IPS-15b (cell line): ENCODE results near the gene MAP3K12.
"Not testable (repeated sequence)": the region's sequence is repeated elsewhere in the genome, so short reads cannot be mapped to it uniquely, and the experiment has no call there.

ENCODE experiments used
- H3K27me3 ChIP-seq: one replicate; pipeline ENCODE4 v1.6.1; 2013; ENCODE audit warnings: low read length; ENCODE audit not compliant: control insufficient read depth, insufficient read depth
- H3K36me3 ChIP-seq: one replicate; pipeline ENCODE4 v1.6.1; 2013; ENCODE audit warnings: low read length; ENCODE audit not compliant: control insufficient read depth, insufficient read depth
- H3K4me1 ChIP-seq: one replicate; pipeline ENCODE4 v1.6.1; 2013; ENCODE audit warnings: mild to moderate bottlenecking, low read length; ENCODE audit not compliant: control insufficient read depth, insufficient read depth
- H3K4me3 ChIP-seq: one replicate; pipeline ENCODE4 v1.5.1; 2013; ENCODE audit warnings: low read depth, low read length
- H3K9ac ChIP-seq: one replicate; pipeline ENCODE4 v1.6.1; 2013; ENCODE audit warnings: low read depth, mild to moderate bottlenecking, low read length
- H3K9me3 ChIP-seq: one replicate; pipeline ENCODE4 v1.6.1; 2013; ENCODE audit warnings: mild to moderate bottlenecking, low read length; ENCODE audit not compliant: control insufficient read depth, insufficient read depth

Gene MAP3K12

GRCh38 chr12:53483979-53484377 is 15.3 kb downstream of the MAP3K12 start:
- Histone ChIP-seq H3K36me3 (peaks cover 36% of the 10 kb centered on the region), H3K27me3 (no peaks in the 10 kb centered on the region), H3K9me3 (no peaks in the 10 kb centered on the region), H3K9ac (no peak overlapping the region), H3K4me1 (no peaks in the 10 kb centered on the region), H3K4me3 (no peak overlapping the region)

GRCh38 chr12:53483225-53483978 is 15.9 kb downstream of the MAP3K12 start:
- H3K4me1 ChIP-seq: no peaks in the 10 kb centered on the region
- no peak overlapping the region for H3K9ac ChIP-seq
- H3K36me3 ChIP-seq: peaks cover 42% of the 10 kb centered on the region
- H3K27me3 ChIP-seq: no peaks in the 10 kb centered on the region
- no peaks in the 10 kb centered on the region for H3K9me3 ChIP-seq
- no peak overlapping the region for H3K4me3 ChIP-seq

- Histone ChIP-seq H3K4me3 (no peak overlapping the region), H3K4me1 (no peaks in the 10 kb centered on the region), H3K9me3 (no peaks in the 10 kb centered on the region), H3K9ac (no peak overlapping the region), H3K27me3 (no peaks in the 10 kb centered on the region), H3K36me3 (peaks cover 42% of the 10 kb centered on the region)
These were observed 16.6 kb downstream of the MAP3K12 start for GRCh38 chr12:53482626-53483168.

DNA sequence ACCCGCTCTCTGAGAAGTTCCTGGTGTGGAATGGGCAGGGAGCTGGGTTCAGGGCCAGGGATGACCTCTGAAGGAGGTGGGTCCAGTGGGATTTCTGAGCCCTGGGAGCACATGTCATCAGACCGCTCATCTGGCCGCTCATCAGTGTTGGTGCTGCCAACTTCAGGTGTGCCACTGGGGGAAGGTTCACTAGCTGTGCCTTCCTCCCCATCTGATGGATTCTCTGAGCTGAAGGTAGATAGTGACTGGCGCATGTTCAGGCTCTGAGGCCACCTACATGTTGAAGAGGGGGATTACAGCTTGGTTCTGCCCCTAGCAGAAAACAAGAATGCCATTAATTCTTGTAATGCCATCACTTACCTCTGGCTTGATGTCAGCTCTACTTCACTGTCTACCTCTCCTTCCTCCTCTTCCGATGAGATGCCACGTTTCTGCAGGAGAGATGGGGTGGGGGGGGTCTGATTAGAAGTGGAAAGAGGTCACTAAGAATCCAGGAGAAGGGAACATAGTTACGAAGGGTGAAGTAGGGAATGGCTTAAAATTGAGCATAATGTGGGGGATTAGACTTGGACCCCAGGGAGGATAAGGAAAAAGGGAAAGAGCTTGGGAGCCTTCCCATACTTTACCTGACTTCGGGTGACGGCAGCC is 17.2 kb downstream of the MAP3K12 start:
- Histone ChIP-seq H3K4me1 (no peaks in the 10 kb centered on the region), H3K9me3 (no peaks in the 10 kb centered on the region), H3K36me3 (peaks cover 42% of the 10 kb centered on the region), H3K4me3 (no peak overlapping the region), H3K9ac (no peak overlapping the region), H3K27me3 (no peaks in the 10 kb centered on the region)

- H3K36me3 ChIP-seq: peaks cover 45% of the 10 kb centered on the region
These were observed 17.8 kb downstream of the MAP3K12 start for GRCh38 chr12:53481458-53481857.

GRCh38 chr12:53480491-53481442 is 18.5 kb downstream of the MAP3K12 start:
- Histone ChIP-seq H3K36me3 (peaks cover 45% of the 10 kb centered on the region), H3K9ac (no peak overlapping the region), H3K4me3 (no peak overlapping the region), H3K9me3 (no peaks in the 10 kb centered on the region), H3K27me3 (no peaks in the 10 kb centered on the region), H3K4me1 (peaks cover 4% of the 10 kb centered on the region)

More at GRCh38 chr12:53481458-53481857, 17.8 kb downstream of the MAP3K12 start:
- H3K9me3 ChIP-seq, H3K9ac ChIP-seq, H3K4me1 ChIP-seq, H3K27me3 ChIP-seq, H3K4me3 ChIP-seq: not testable (repeated sequence)

- Histone ChIP-seq H3K9me3 (no peaks in the 10 kb centered on the region), H3K36me3 (peaks cover 48% of the 10 kb centered on the region), H3K27me3 (no peaks in the 10 kb centered on the region), H3K9ac (no peak overlapping the region), H3K4me1 (peaks cover 7% of the 10 kb centered on the region), H3K4me3 (no peak overlapping the region)
These were observed 19.9 kb downstream of the MAP3K12 start for GRCh38 chr12:53479331-53479730.

DNA sequence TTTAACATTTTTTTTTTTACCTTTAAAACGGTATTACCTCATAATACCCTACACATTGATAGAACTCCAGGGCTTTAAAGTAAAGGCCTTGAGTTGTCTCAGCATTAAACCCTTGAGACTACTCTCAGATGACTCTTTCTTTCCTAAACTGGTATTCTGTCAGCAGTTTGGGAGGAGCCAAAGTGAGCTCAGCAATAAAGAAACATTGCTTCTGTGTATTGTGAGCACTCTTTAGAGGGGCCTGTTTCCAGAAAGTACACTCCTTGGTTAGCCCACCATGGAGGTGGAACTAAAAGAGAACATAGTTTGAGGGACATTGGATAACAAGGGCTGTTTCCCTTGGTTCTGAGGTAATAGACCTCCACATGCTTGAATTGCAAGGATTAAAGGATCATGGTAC is 20.4 kb downstream of the MAP3K12 start:
- H3K4me3 ChIP-seq: no peak overlapping the region
- peaks cover 7% of the 10 kb centered on the region for H3K4me1 ChIP-seq
- peaks cover 51% of the 10 kb centered on the region for H3K36me3 ChIP-seq
- H3K9me3 ChIP-seq: no peaks in the 10 kb centered on the region
- no peak overlapping the region for H3K9ac ChIP-seq
- no peaks in the 10 kb centered on the region for H3K27me3 ChIP-seq

GRCh38 chr12:53476769-53477209 is 22.5 kb downstream of the MAP3K12 start:
- peaks cover 39% of the 10 kb centered on the region for H3K36me3 ChIP-seq
- H3K9me3 ChIP-seq: no peaks in the 10 kb centered on the region
- no peak overlapping the region for H3K9ac ChIP-seq
- peaks cover 7% of the 10 kb centered on the region for H3K4me1 ChIP-seq
- H3K4me3 ChIP-seq: no peak overlapping the region
- no peaks in the 10 kb centered on the region for H3K27me3 ChIP-seq

DNA sequence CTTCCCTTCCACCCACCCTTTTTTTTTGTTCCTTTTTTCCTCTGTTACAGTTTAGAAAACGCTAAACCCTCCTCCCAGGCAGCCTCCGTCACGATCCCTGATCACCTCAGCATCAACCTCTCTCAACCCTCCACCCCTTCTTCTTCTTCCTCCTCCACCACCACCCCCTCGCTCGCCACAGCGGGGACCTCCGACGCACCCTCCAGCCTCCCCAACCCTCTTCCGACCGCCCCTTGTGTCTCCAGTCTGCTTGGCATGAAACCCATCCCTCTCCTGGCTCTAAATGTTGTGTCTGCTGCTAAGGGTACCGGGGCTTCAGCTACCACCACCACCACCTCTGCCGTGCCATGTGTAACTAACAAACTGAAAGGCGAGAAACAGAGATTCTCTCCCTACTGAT is 24.4 kb downstream of the MAP3K12 start:
- Histone ChIP-seq H3K9me3 (no peaks in the 10 kb centered on the region), H3K4me1 (peaks cover 7% of the 10 kb centered on the region), H3K9ac (no peak overlapping the region), H3K27me3 (no peaks in the 10 kb centered on the region), H3K4me3 (no peak overlapping the region), H3K36me3 (peaks cover 48% of the 10 kb centered on the region)

DNA sequence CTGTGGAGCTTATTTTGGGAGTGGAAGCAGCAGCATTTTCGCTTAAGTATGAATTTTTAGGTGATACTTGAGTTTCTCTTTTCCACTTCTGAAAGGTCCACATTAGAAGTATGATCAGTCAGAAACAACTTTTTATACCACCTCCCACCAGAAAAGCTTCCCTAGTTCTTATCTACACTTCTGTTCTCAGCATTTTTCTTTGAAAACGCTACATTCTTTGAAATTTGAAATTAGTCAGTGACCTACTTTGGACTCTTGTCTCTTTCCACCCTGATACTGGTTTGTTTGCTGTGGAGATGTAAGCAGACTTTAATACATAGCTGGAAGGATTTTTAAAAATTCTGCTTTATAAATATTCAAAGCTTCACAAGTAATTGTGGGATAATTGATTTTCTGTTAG is 25.2 kb downstream of the MAP3K12 start:
- Histone ChIP-seq H3K4me3 (no peak overlapping the region), H3K4me1 (peaks cover 7% of the 10 kb centered on the region), H3K9ac (no peak overlapping the region), H3K9me3 (no peaks in the 10 kb centered on the region), H3K27me3 (no peaks in the 10 kb centered on the region), H3K36me3 (peaks cover 52% of the 10 kb centered on the region)
